Suppressor macrophage treated with lipopolysaccharide for 4 hours (primary cell): ENCODE results near the gene SERPINA5.
"Not testable (repeated sequence)": the region's sequence is repeated elsewhere in the genome, so short reads cannot be mapped to it uniquely, and the experiment has no call there.

Source experiments
- DNase-seq: peaks from one replicate; pipeline ENCODE4 v3.0.0-alpha.2; 2020

Gene SERPINA5

DNA sequence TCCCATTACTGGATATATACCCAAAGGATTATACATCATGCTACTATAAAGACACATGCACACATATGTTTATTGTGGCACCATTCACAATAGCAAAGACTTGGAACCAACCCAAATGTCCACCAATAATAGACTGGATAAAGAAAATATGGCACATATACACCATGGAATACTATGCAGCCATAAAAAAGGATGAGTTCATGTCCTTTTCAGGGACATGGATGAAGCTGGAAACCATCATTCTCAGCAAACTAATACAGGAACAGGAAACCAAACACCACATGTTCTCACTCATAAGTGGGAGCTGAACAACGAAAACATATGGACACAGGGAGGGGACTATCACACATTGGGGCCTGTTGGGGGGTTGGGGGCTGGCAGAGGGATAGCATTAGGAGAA, 27.7 kb downstream of the SERPINA5 start:
- DNase-seq, result not testable (repeated sequence)

DNA sequence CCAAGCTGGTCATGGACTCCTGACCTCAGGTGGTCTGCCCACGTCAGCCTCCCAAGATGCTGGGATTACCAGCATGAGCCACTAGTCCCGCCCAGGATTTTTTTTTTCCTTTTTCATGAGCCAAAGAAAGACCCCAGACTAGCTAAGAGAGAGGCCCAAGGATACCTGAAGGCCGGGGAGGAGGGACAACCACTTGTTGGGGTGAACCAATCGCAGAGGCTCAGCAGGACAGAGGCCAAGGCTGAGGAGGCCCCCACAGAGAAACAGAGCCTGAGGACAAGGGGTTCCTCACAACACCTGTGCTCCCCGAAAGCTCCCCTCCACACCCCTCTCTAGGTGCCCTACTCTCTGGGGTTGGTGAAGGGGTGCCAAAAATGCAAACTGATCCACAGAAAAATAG, 30.0 kb downstream of the SERPINA5 start:
- no peak for DNase-seq

- no peak for DNase-seq
Measured at GRCh38 chr14:94612174-94612573, 30.9 kb downstream of the SERPINA5 start, which contains the start of gene SERPINA3. Gene SERPINA3 (plus strand): TSS chr14:94612391. CDS start chr14:94614442, 2,051 bp downstream.

DNA sequence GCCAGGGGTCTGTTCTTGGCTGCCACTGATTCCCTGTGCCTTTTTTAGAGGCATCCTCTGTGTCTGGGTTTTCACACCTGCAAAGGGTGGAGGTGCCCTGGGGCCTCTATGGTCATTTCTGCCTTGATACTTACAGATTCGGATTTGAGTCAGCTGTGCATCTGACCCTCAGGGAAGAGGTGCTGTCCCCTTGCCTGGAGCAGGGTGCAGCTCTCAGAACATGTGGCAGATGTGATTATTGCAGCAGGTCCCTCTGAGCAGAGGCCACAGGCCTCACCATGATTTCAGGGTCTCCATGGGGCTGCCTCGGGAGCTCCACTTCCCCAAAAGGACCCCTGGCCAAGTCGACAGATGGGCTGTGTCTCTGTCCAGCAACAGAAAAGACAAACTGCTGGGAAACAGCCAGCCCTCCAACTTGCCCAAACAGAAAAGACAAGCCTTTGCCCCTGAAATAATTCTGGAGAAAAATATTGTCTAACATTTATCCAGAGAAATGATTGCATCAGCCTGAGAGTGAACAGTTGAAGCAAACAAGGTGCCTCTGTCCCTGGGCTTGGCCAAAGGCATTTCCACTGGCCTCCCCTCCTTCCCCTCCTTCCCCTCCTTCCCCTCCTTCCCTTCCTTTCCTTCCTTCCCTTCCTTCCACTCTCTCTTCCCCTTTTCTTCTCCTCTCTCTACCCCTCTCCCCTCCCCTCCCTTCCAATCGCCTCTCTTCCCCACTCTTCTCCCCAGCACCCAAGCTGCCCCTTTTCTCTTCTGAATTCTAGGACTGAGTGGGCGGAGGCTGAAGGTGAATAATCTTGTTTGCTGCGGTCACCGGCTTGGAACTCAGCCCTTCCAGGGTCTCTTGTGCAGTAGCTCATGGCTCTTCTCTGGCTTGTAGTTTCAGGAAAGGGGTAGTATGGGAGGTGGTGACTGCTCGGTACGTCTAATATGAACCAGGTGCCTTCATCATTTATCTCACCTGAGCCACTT, 31.6 kb downstream of the SERPINA5 start:
- DNase-seq, result no peak

DNA sequence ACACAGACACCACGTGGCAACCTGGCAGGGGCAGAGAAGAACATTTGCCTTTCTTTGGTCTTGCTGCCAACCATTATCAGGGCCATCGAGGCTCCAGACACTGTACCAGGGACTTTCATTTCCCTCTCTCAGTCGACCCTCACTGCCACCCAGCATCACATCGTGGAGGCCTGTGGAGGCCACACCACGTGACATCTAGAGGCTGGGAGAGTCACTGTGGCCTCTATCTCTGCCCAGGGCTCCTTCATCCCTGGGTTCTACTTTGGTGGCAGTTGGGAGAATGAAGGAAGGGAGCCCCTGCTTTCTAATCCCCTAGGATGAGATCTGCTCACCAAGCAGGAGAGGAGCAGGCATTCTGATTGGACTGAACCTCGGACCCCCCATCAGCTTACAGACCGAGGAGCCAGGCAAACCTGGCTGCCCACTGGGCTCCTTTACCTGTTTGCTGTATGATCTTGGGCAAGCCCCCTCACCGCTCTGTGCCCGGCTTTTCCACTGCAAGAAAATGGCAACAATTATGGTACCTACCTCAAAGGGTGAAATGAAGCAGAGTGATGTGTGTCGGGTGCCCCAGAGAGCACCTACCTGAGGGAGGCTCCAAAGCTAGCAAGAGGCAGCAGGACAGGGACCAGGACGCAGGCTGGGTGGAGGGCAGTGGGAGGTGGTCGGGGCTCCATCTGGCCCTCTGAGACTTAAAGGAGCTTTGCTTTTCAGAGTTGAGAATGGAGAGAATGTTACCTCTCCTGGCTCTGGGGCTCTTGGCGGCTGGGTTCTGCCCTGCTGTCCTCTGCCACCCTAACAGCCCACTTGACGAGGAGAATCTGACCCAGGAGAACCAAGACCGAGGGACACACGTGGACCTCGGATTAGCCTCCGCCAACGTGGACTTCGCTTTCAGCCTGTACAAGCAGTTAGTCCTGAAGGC, 32.8 kb downstream of the SERPINA5 start:
- DNase-seq, result no peak

DNA sequence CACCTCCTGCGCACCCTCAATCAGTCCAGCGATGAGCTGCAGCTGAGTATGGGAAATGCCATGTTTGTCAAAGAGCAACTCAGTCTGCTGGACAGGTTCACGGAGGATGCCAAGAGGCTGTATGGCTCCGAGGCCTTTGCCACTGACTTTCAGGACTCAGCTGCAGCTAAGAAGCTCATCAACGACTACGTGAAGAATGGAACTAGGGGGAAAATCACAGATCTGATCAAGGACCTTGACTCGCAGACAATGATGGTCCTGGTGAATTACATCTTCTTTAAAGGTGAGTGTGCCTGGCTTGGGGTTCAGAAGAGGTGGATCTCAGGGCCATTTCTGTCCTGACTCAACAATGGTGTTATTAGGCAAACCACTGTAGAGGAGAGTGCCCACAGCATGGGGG, 33.6 kb downstream of the SERPINA5 start:
- DNase-seq, result no peak

GRCh38 chr14:94615254-94615653, 34.0 kb downstream of the SERPINA5 start:
- DNase-seq, result no peak

- no peak for DNase-seq
Measured at GRCh38 chr14:94615823-94616570, 34.8 kb downstream of the SERPINA5 start.

- no peak for DNase-seq
Measured at GRCh38 chr14:94617366-94617941, 36.2 kb downstream of the SERPINA5 start.

DNA sequence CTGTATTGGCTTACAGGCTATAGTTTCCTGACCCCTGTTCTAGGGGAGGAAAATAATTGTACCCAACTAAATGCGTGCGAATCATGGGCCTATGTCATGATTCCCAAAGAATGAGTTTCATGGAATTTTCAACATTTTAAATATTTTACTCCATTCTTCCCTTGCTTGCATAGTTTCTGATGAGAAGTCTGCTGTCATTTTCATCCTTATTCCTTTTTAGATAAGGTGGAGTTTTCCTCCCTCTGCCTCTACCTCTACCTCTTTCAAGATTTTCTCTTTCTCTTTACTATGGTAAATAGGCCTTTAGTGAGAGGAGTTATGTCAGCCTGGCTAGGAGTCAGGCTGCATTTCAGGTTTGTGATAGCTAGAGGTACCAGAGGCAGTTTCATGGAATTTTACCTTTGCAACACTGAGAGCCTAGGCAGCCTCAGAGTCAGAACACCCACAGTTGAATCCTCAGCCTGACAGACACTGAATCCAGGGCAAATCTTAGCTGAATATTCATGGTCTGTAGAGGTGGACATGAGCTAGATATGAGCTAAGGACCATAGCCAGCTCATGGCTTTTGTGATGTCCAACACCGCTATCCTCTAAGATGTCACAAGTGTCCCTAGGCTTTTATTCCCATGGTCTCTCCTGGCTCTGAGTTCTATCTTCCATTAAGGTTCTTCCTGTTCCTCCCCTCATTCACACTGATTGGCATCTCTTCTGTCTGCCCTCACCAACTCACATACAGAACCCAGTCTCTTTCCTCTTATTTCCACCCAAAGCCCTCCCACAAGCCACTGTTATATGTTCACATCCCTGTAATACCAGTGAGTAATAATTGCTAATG, 37.0 kb downstream of the SERPINA5 start:
- DNase-seq, result no peak

DNA sequence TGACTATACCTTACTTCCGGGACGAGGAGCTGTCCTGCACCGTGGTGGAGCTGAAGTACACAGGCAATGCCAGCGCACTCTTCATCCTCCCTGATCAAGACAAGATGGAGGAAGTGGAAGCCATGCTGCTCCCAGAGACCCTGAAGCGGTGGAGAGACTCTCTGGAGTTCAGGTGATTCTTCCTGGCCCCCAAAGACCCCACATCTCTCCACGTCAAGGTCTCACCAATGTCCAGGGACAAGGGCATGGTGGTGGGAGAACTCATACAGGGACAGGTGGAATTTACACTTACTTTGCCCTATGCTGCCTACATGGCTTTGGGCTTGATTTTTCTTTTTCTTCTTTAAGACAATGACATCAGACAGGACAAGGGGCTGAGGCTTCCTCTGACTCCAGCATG, 38.1 kb downstream of the SERPINA5 start:
- no peak for DNase-seq

DNA sequence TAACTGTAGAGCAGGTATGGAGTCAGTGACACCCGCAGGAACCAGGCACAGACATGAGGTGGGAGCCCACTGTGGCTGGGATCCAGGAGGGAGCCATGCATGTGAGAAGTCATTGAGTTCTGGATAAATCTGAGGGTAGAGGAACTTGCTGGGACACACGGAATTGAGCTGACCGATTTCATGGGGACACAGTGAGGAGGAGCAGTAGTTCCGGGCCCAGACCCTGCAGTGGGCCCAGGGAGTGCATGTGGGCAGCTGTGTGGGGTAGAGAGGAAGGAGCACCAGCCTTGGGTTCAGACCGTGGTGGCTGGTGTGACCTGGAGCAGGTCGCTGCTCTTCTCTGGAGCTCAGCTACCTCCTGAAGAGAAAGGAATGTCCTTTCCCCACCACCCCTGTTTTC, 39.4 kb downstream of the SERPINA5 start:
- no peak for DNase-seq

DNA sequence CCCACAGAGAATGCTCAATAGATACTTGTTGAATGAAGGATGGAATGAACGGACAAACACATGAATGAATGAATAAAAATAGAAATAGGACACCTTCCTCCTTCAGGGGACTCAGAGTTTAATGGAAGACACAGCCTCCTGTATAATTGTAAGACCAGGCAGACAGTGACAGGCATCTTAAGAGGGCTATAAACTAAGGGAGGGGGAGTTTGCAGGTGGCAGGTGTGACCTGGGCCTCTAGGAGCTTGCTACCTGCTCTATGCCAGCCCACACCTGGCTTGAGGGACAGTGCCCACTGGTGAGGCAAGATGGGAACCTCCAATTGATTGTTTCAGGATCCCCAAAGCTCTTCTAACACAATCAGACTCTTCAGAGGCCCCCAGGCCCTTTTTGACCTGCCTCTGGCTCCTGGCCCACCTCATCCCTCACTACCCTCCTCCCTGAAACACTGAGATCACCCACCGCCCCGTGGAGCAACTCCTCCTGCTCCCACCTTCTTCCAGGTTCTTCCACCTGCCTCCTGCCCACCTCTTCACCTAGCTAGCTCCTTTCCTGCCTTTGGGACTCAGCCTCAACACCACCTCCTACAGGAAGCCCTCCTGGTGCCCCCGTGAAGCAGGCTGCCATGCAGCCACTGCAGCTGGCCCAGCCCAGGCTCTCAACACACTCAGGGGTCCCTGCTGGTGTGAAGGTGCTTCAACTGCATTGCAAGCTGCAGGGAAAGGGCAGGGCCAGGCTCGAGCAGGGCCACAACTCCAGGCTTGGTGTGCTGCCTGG, 40.3 kb downstream of the SERPINA5 start:
- DNase-seq, result no peak

- DNase-seq, result no peak
Measured at GRCh38 chr14:94622653-94623421, 41.6 kb downstream of the SERPINA5 start.

- no peak for DNase-seq
Measured at GRCh38 chr14:94623422-94623809, 42.2 kb downstream of the SERPINA5 start.

DNA sequence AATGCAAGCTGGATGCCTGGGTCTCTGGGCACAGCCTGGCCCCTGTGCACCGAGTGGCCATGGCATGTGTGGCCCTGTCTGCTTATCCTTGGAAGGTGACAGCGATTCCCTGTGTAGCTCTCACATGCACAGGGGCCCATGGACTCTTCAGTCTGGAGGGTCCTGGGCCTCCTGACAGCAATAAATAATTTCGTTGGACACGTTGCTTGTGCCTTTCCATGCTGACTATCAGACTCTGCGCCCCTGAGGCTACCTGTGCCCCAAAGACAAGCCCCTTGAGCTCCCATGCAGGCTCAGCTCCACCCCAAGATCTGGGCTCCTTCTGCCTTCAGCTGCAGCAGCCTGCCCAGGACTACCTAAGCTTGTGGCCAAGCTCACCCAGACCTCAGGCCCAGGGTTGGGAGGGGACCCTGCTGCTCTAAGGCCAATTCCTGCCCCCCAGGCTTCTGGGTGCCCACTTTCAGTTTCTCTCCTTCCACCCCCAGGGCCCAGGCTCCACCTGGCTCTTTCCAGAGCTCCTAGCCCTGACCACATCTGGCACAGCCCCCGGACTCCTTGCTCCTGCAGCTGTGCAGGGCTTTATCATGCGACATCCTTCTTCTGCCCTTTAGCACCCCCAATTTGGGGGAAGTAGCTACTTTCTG, 42.8 kb downstream of the SERPINA5 start:
- DNase-seq, result no peak

GRCh38 chr14:94624537-94625352, 43.5 kb downstream of the SERPINA5 start:
- DNase-seq, result no peak

DNA sequence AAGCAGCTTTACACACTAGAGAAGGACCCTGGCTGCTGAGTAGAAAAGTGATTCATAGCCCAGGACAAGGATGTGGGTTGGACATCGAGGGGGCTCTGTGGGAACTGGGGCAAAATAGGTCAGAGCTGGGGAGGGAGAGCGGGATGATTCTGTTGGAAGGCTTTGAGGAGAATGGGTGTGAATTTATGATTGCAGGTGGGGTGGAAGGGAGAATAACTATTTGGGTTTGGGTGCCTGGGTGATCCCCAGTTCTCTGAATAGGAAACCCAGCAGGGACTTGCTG, 44.1 kb downstream of the SERPINA5 start:
- DNase-seq, result no peak

DNA sequence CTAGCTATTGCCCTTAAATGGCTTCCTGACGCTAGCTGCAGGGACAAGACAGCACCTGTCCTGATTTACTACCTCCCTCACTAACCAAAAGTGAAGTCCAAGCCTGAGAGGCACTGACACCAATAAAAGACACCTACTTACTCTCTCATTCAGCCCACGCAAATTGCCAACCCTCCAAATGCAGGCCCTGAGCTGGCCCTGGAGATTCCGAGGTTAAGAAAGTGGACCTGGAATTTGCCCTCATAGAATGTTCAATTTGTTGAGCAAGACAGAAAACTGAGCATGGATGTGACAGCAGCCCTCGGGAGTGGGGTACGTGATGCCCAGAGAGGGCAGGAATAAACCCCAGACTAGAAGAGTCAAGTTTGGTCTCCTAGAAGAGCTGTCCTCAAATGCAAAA, 47.4 kb downstream of the SERPINA5 start:
- no peak for DNase-seq
